HG03039 (cell line): Measurements from ENCODE around the gene PNPT1.
A peak's percentile ranks its signal among the peaks of the same experiment; 100 is the strongest.
"Not testable (repeated sequence)": the region's sequence is repeated elsewhere in the genome, so short reads cannot be mapped to it uniquely, and the experiment has no call there.

Experiments
- ATAC-seq: cut with Tn5 transposase; IDR thresholded peaks from one replicate; pipeline ENCODE4 v1.9.1; 2021; ENCODE audit warnings: mild to moderate bottlenecking, moderate library complexity; ENCODE audit not compliant: unreplicated experiment

PNPT1 gene

GRCh38 chr2:55598056-55598795, 95.4 kb downstream of the PNPT1 start:
- ATAC-seq, result no peak

GRCh38 chr2:55596795-55597194, 96.8 kb downstream of the PNPT1 start:
- not testable (repeated sequence) for ATAC-seq

- ATAC-seq, result no peak
These were observed 98.1 kb downstream of the PNPT1 start for GRCh38 chr2:55595536-55595935.

GRCh38 chr2:55592130-55592529, 101.5 kb downstream of the PNPT1 start:
- no peak for ATAC-seq

GRCh38 chr2:55590810-55591440, 102.7 kb downstream of the PNPT1 start:
- ATAC-seq, result peak; percentile 92

- no peak for ATAC-seq
These were observed 108.1 kb downstream of the PNPT1 start for GRCh38 chr2:55585451-55586080.
